B cell (primary cell): ENCODE results near the gene NUP35. TPM values are rescaled to one million over a fixed set of nuclear protein-coding genes. Genes with fewer than 3 reads are reported as not detected.

Experiments used
- ATAC-seq: fragments of 200-7000 bp; cut with Tn5 transposase; one replicate; pipeline ENCODE4 v1.10.0; 2021; ENCODE audit warnings: low read depth, mild to moderate bottlenecking, moderate number of reproducible peaks, moderate library complexity
- CTCF ChIA-PET: fragments of 350-600 bp; sonication (Branson Sonifier 250); formaldehyde crosslinking; loops from one replicate; lab custom pipeline; 2021; ENCODE audit warnings: antibody characterized with exemption, inconsistent platforms; lab: Charles Lee
- POLR2A ChIA-PET: fragments of 350-600 bp; sonication (Branson Sonifier 250); formaldehyde crosslinking; loops from one replicate; lab custom pipeline; 2021; ENCODE audit warnings: antibody characterized with exemption; lab: Charles Lee
- DNase-seq: peaks from one replicate; pipeline ENCODE4 v3.0.0; 2013
- H2AFZ ChIP-seq: 2 replicates; pipeline ENCODE4 v1.6.1; 2012; ENCODE audit warnings: mild to moderate bottlenecking, low read depth, low read length; ENCODE audit not compliant: insufficient read depth, poor library complexity, severe bottlenecking
- H3K27ac ChIP-seq, 2 donors: 1 replicate in 1 of 2; 2 replicates in 1 of 2; pipeline ENCODE4 v1.5.1; 2012 to 2013; ENCODE audit warnings: low read length in 2 of 2, mild to moderate bottlenecking in 2 of 2, moderate library complexity in 1 of 2
- H3K27me3 ChIP-seq, 4 experiments: fragments of 200-600 bp in 1 of 4; sonication (generic) in 1 of 4; replicated peaks in 1 of 4; 1 replicate in 2 of 4; 2 replicates in 2 of 4; pipeline versions ENCODE4 v1.6.1 to v1.7.0; 2013 to 2016; ENCODE audit warnings: low read length in 3 of 4, mild to moderate bottlenecking in 2 of 4, mixed read lengths in 1 of 4, moderate library complexity in 1 of 4; ENCODE audit not compliant: insufficient read depth in 4 of 4, control insufficient read depth in 3 of 4; ENCODE audit errors: control extremely low read depth in 1 of 4
- H3K36me3 ChIP-seq, 2 experiments: replicated peaks in 1 of 2; 1 replicate in 1 of 2; 2 replicates in 1 of 2; pipeline versions ENCODE4 v1.6.1 to v1.7.1; 2013; ENCODE audit warnings: low read length in 1 of 2; ENCODE audit not compliant: insufficient read depth in 2 of 2, control insufficient read depth in 1 of 2; ENCODE audit errors: control extremely low read depth in 1 of 2, extremely low read depth in 1 of 2
- H3K4me1 ChIP-seq, 2 donors: fragments of 200-600 bp in 1 of 2; sonication (generic) in 1 of 2; 1 replicate in 1 of 2; 2 replicates in 1 of 2; pipeline versions ENCODE4 v1.5.1 to v1.6.1; 2013 to 2017; ENCODE audit warnings: low read length in 2 of 2; ENCODE audit not compliant: control insufficient read depth in 2 of 2, insufficient read depth in 2 of 2
- H3K4me2 ChIP-seq: replicated peaks from 2 replicates; pipeline ENCODE3; 2012; ENCODE audit warnings: mild to moderate bottlenecking, low read depth, low read length; ENCODE audit not compliant: poor library complexity, severe bottlenecking
- H3K4me3 ChIP-seq, 5 experiments: fragments of 200-600 bp in 1 of 5; sonication (generic) in 1 of 5; 1 replicate in 3 of 5; 2 replicates in 2 of 5; pipeline versions ENCODE4 v1.5.1 to v1.7.0; 2011 to 2016; ENCODE audit warnings: low read length in 4 of 5, mild to moderate bottlenecking in 4 of 5, low read depth in 2 of 5, control low read depth in 1 of 5, moderate library complexity in 1 of 5; ENCODE audit not compliant: insufficient read depth in 1 of 5; ENCODE audit errors: control extremely low read depth in 1 of 5, extremely low read depth in 1 of 5
- H3K79me2 ChIP-seq: fragments of 200-600 bp; sonication (generic); one replicate; pipeline ENCODE4 v1.6.0; 2016; ENCODE audit warnings: low read length; ENCODE audit not compliant: control insufficient read depth, insufficient read depth
- H3K9ac ChIP-seq: fragments of 200-600 bp; sonication (generic); 2 replicates; pipeline ENCODE4 v1.6.1; 2017; ENCODE audit warnings: mild to moderate bottlenecking, low read length, moderate library complexity
- H3K9me3 ChIP-seq, 3 donors: one replicate each; pipeline versions ENCODE4 v1.6.1 to v1.7.1; 2013; ENCODE audit warnings: low read length in 2 of 3; ENCODE audit not compliant: control insufficient read depth in 2 of 3, insufficient read depth in 1 of 3; ENCODE audit errors: control extremely low read depth in 1 of 3
- H4K20me1 ChIP-seq: 2 replicates; pipeline ENCODE4 v1.6.0; 2012; ENCODE audit warnings: mild to moderate bottlenecking, low read length; ENCODE audit not compliant: insufficient read depth, control insufficient read depth, poor library complexity, severe bottlenecking
- H3K27ac Mint-ChIP-seq: one replicate; pipeline ENCODE4 v1.8.0; 2021; ENCODE audit warnings: mixed read lengths
- H3K27me3 Mint-ChIP-seq: one replicate; pipeline ENCODE4 v1.8.0; 2021; ENCODE audit warnings: mixed read lengths
- H3K4me1 Mint-ChIP-seq: one replicate; pipeline ENCODE4 v1.8.0; 2021; ENCODE audit warnings: mixed read lengths
- H3K4me3 Mint-ChIP-seq: one replicate; pipeline ENCODE4 v1.8.0; 2021; ENCODE audit warnings: mixed read lengths
- H3K9me3 Mint-ChIP-seq: one replicate; pipeline ENCODE4 v1.8.0; 2022; ENCODE audit warnings: mixed read lengths; ENCODE audit not compliant: insufficient read depth
- CTCF ChIP-seq: fragments of 200-600 bp; IDR thresholded peaks from one replicate; pipeline ENCODE4 v1.8.0; 2022; ENCODE audit warnings: antibody characterized with exemption, mild to moderate bottlenecking
- EZH2 ChIP-seq: IDR thresholded peaks from 2 replicates; pipeline ENCODE4 v1.6.1; 2012; ENCODE audit warnings: borderline replicate concordance, low read depth, mild to moderate bottlenecking, moderate library complexity, low read length; ENCODE audit not compliant: insufficient read depth, poor library complexity, severe bottlenecking
- WGBS: methylation state at CpG from one replicate; pipeline ENCODE4 v1.1.5; 2013; ENCODE audit warnings: missing lambda C conversion rate; ENCODE audit not compliant: insufficient coverage; 5-methylcytosine and 5-hydroxymethylcytosine counted together
- intact Hi-C: fragments of 100-400 bp; cut with micrococcal nuclease; formaldehyde crosslinking; loops from one replicate; pipeline ENCODE4 v1.10.0; 2022
- polyA plus RNA-seq: library from polyadenylated mRNA; depleted of rRNA; stranded (reverse); fragments of >200 nt; gene quantifications from 2 replicates; pipeline ENCODE4 v1.2.3, GENCODE V29; 2012
- total RNA-seq, 2 donors: library from RNA; stranded (reverse); fragments of 120-200 nt in 1 of 2; gene quantifications; 1 replicate in 1 of 2; 2 replicates in 1 of 2; pipeline versions ENCODE4 v1.2.3 to v1.2.4, GENCODE V29; 2013 to 2022

Gene NUP35
- total and polyA plus RNA-seq, 2 donors (not counting 1 experiment from before 2014, with no cell fraction given), result 8.3 to 26.0 TPM

GRCh38 chr2:183091318-183091953 is 32.8 kb upstream of the NUP35 start:
- ATAC-seq (no peak), DNase-seq (no peak)
- Mint-ChIP-seq H3K4me3 (no peak overlapping the region), H3K4me1 (peaks cover 4% of the 10 kb centered on the region), H3K9me3 (no peaks in the 10 kb centered on the region), H3K27me3 (no peaks in the 10 kb centered on the region), H3K27ac (no peak overlapping the region)
- no peak overlapping the region for H3K4me3 ChIP-seq
- H3K4me2 ChIP-seq, result no peak overlapping the region
- intact Hi-C loops, result no loop called here
- no peaks in the 10 kb centered on the region for H4K20me1 ChIP-seq
- no peaks in the 10 kb centered on the region for H3K4me1 ChIP-seq
- no peaks in the 10 kb centered on the region for H3K9me3 ChIP-seq
- 93% methylated on average over 3 of the region's 7 CpGs for WGBS
- TF ChIP-seq EZH2 (no peak), CTCF (no peak)
- H3K27me3 ChIP-seq, result no peaks in the 10 kb centered on the region
- no peak overlapping the region for H2AFZ ChIP-seq
- CTCF ChIA-PET, result no interaction called here
- POLR2A ChIA-PET, result no interaction called here
- no peak overlapping the region for H3K9ac ChIP-seq
- no peaks in the 10 kb centered on the region for H3K36me3 ChIP-seq
- H3K79me2 ChIP-seq, result no peaks in the 10 kb centered on the region
- H3K27ac ChIP-seq, result no peak overlapping the region

GRCh38 chr2:183091954-183092345 is 32.3 kb upstream of the NUP35 start:
- Histone ChIP-seq H3K4me2 (no peak overlapping the region), H2AFZ (no peak overlapping the region), H3K79me2 (no peaks in the 10 kb centered on the region), H3K9me3 (no peaks in the 10 kb centered on the region), H3K4me3 (no peak overlapping the region), H3K36me3 (no peaks in the 10 kb centered on the region), H3K27me3 (no peaks in the 10 kb centered on the region), H4K20me1 (no peaks in the 10 kb centered on the region), H3K4me1 (no peaks in the 10 kb centered on the region), H3K27ac (no peak overlapping the region), H3K9ac (no peak overlapping the region)
- no peak for TF ChIP-seq CTCF
- no peak for TF ChIP-seq EZH2
- intact Hi-C loops, result no loop called here
- ChIA-PET CTCF (no interaction called here), POLR2A (no interaction called here)
- ATAC-seq (no peak), DNase-seq (no peak)
- Mint-ChIP-seq H3K4me3 (no peak overlapping the region), H3K27me3 (no peaks in the 10 kb centered on the region), H3K27ac (no peak overlapping the region), H3K4me1 (peaks cover 4% of the 10 kb centered on the region), H3K9me3 (no peaks in the 10 kb centered on the region)
- no CpG with 5 or more reads among the region's 2 CpGs for WGBS
